GM18499 (cell line): ENCODE results near the gene MAD1L1.

Experiments
- ATAC-seq: cut with Tn5 transposase; IDR thresholded peaks from one replicate; pipeline ENCODE4 v1.9.1; 2021; ENCODE audit warnings: moderate number of reproducible peaks; ENCODE audit not compliant: insufficient read depth, unreplicated experiment

MAD1L1 gene

GRCh38 chr7:2186166-2186565 is 46.6 kb downstream of the MAD1L1 start:
- ATAC-seq, result no peak

- ATAC-seq, result no peak
Observed at GRCh38 chr7:2185715-2186114, 47.0 kb downstream of the MAD1L1 start.

GRCh38 chr7:2182461-2182860 is 50.3 kb downstream of the MAD1L1 start:
- no peak for ATAC-seq

- ATAC-seq, result no peak
Observed at GRCh38 chr7:2181077-2181854, 51.5 kb downstream of the MAD1L1 start.

- no peak for ATAC-seq
Observed at GRCh38 chr7:2180081-2180480, 52.7 kb downstream of the MAD1L1 start.

- ATAC-seq, result no peak
Observed at GRCh38 chr7:2175514-2175913, 57.2 kb downstream of the MAD1L1 start.

GRCh38 chr7:2175091-2175490 is 57.7 kb downstream of the MAD1L1 start:
- ATAC-seq, result no peak

- ATAC-seq, result no peak
Observed at GRCh38 chr7:2173189-2173827, 59.4 kb downstream of the MAD1L1 start.

- ATAC-seq, result no peak
Observed at GRCh38 chr7:2172311-2173188, 60.2 kb downstream of the MAD1L1 start.

- ATAC-seq, result no peak
Observed at GRCh38 chr7:2171855-2172254, 60.9 kb downstream of the MAD1L1 start.

DNA sequence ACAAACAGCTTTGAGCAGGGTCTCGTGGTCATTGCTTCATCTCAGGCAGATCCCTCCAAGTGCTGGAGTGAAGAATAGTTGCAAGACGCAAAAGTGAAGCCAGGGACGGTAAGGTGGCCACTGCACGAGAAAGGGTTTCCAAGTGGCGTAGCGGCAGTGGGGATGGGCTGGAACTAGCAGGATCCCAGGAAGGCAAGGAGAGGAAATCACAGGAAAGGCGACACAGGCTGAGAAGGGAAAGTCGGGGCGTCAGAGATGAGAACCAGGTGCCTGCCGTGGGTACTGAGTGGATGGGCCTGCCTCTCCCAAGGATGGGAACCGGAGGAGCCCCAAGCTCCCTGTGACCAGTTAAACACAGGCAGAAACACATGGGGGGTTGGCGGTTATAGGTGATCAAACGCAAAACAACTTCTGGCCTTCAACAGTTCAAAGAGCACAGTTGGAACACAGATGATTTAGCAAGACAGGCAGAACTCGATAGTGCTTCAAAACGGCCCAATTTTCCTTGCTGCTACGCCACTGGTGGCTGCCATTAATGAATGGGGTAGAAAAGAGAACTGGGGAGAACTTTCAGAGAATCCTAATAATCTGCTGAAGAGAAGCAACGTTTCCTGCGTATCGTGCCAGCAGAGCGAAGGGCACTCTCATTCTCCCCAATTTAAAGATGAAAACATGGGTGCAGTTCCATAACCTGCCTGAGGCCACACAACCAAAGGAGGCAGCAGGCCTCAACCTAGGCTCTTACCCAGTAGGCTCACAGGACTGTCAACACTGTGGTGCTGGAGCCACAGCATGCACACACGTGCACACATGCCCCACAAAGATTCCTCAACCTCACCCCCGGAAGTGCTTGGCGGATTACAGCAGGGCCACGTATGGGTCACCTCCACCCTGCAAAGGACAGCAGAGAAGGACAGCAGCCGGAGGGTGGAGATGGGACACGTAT is 61.9 kb downstream of the MAD1L1 start:
- ATAC-seq, result no peak

- no peak for ATAC-seq
Observed at GRCh38 chr7:2169923-2170575, 62.7 kb downstream of the MAD1L1 start.

GRCh38 chr7:2168615-2169311 is 64.0 kb downstream of the MAD1L1 start:
- no peak for ATAC-seq

DNA sequence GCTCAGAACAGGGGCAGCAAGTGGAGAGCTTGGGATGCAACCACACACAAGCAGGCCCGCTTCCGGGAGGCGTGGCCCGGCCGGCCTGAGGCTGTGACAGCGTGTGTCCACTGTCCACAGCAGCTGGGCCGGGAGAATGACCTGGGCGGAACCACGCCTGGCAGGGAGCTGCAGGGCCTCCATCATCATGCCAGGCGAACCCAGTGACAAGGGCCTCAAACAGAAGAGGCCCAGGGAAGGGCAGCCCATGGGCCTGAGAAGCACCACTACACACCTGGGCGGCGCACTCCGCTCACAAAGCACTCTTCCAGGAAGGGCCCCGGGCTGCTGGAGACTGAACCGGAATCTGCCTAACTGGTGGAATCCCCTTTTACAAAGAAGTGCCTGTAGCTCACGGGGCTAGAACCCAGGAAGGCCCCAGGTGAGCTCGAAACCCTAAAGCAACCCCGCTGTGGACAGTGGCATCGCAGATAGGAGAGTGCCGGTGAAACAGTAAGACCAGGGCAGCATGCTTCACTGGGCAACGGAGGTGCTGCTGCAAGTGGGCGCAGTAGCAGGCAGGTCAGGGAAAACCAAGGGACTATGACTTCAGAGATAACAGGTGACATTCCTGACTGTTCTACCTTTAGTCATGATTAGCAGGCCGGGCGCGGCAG is 66.0 kb downstream of the MAD1L1 start:
- ATAC-seq, result no peak

DNA sequence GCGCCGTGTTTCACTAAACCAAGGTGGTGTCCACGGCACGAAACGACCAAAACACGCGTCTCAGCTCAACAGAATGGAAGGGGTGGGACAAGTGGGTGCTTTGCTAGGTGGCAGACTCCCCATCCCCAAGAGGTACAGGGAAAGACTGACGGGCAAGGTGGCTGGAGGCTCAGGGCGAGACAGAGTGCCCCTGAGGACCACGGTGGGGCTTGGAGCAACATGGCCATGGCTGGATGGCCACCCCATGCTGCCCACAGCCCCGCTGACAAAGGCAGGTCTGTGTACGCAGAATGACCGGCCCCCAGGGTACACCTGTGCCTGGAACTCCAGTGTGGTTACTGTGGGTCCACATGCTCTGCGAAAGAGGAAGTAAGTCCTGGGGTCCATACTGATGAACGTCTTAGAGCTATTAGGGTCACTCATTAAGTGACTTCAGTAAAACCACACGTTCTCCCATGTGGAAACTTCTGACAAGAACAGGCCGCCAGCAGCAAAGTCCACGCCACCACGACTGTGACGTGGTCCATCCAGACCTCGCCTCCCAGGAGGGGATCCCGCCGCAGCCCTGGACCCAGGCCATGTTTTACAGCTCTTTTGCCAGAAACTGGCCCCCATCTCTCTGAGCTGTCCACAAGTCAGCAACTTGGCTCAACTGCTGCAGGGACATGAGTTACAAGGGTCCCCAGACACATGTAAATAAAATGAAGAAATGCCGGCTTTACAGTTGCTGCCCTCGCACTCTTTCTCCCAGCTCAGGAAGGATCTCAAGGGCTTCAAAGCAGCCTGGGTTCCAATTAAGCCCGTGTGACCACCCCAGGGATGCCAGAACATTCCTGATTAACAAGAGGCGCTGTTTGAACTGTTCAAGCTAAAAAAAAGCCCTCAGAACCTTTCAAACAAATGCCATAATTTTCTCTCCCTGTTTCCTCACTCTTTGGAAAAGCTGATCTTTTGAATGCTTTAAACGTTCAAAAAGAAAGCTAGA is 66.8 kb downstream of the MAD1L1 start:
- ATAC-seq, result peak; percentile 83

DNA sequence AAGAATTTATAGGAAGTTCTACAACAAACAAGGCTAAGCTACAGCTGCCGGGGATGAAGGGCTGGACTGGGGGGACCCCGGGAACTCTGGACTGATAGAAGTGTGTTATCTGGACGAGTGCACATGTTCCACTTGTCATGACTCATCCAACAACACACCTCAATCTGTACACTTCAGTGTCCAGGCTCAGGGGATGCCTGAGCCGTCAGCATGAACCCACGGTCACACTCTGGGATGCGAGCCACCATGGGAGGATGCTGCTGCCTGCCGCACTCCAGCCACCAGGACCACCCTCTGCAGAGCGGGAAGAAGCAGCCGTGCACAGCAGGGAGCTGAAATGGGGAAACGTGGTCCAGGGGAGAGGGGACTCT is 67.5 kb downstream of the MAD1L1 start:
- no peak for ATAC-seq

DNA sequence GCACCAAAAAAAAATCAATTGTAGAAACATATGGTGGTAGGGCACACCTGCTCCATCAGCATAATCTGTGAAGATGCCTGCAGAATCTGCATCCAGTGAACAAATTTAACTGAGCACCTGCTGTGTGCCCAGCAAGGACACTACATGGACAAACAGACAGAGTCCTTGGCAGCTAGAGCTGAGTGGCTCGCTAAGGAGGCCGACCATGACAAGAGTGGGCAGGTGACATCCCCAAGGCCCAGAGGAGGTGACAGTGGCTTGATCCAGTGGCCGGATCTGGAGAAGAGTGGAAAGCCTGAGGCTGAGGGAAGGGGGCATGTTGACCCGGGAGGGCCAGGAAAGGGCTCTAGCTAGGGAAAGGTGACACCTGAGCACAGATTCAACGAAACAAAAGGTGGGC is 68.1 kb downstream of the MAD1L1 start:
- ATAC-seq, result no peak
